C4-2B (cell line): ENCODE measurements around the gene SETD2.

Experiments used
- CTCF ChIP-seq: fragments of 450-650 bp; conservative IDR thresholded peaks from 2 replicates; pipeline ENCODE4 v1.5.1; 2017; ENCODE audit warnings: mild to moderate bottlenecking
- ZFX ChIP-seq: fragments of 450-650 bp; IDR thresholded peaks from 2 replicates; pipeline ENCODE4 v1.6.1; 2017

DNA sequence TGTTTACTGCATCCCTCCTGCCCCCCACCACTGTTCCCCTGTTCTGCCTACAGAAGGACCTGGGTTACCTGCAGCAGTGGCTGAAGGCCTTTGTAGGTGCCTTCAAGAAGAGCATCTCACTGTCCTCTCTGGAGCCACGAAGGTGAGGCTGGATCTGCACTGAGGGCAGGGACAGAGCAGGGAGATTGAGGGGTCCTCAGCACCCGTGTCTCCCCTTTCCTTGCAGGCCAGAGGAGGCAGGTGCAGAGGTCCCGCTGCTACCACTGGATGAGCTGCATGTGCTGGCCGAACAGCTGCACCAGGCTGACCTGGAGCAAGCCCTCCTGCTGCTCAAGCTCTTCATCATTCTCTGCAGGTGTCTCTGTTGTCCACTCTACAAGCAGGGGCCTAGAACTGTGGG, 175.3 kb downstream of the SETD2 start:
- TF ChIP-seq CTCF: no peak
- TF ChIP-seq ZFX: no peak
